GM12878 (cell line): ENCODE measurements around the gene S100A4. TPM values are rescaled to one million over a fixed set of nuclear protein-coding genes. Genes with fewer than 3 reads are reported as not detected.

Experiments used
- ATAC-seq: fragments of 200-7000 bp; cut with Tn5 transposase; 3 replicates; pipeline ENCODE4 v1.9.1; 2020; ENCODE audit warnings: mild to moderate bottlenecking, moderate library complexity
- BruUV-seq: library from RNA; stranded (reverse); fragments of 400-500 nt; replicated peaks from 2 replicates; lab custom pipeline; 2021; lab: Mats Ljungman, UMichigan
- CTCF ChIA-PET: fragments of 300-600 bp; sonication (Branson Sonifier 250); formaldehyde crosslinking; extraction: SDS; loops from one replicate; lab custom pipeline; 2021; ENCODE audit warnings: inconsistent platforms; lab: Yijun Ruan, JAX
- POLR2A ChIA-PET: fragments of 350-600 bp; formaldehyde crosslinking; extraction: SDS; loops from one replicate; lab custom pipeline; 2021; ENCODE audit warnings: inconsistent platforms; lab: Charles Lee
- RAD21 ChIA-PET: fragments of 300-600 bp; sonication (Branson Sonifier 250); formaldehyde crosslinking; loops from one replicate; lab custom pipeline; 2023; ENCODE audit warnings: antibody characterized with exemption; ENCODE audit not compliant: unreplicated experiment; lab: Charles Lee
- SMC1A ChIA-PET: fragments of 300-600 bp; sonication (Branson Sonifier 250); formaldehyde crosslinking; loops from one replicate; lab custom pipeline; 2023; ENCODE audit not compliant: unreplicated experiment, uncharacterized antibody; lab: Charles Lee
- DNase-seq: peaks from one replicate; pipeline ENCODE4 v3.0.0-alpha.2; 2011; ENCODE audit warnings: low read depth, low spot score
- FAIRE-seq: peaks from 3 replicates; lab custom pipeline; 2011; peaks lifted over from hg19 to GRCh38; lab: Jason Lieb, UNC
- H2AFZ ChIP-seq: 2 replicates; pipeline ENCODE4 v1.6.0; 2011; ENCODE audit warnings: low read depth, low read length, control low read depth; ENCODE audit not compliant: control insufficient read depth
- H3K27ac ChIP-seq: 2 replicates; pipeline ENCODE4 v1.5.1; 2011; ENCODE audit warnings: control low read depth; ENCODE audit not compliant: control insufficient read depth, insufficient read depth
- H3K27me3 ChIP-seq, 2 experiments: replicated peaks in 1 of 2; 2 replicates each; pipeline versions ENCODE4 v1.6.0 to v1.6.1; 2011; ENCODE audit warnings: low read length in 1 of 2; ENCODE audit not compliant: control insufficient read depth in 2 of 2, insufficient read depth in 2 of 2
- H3K36me3 ChIP-seq, 2 experiments: 2 replicates each; pipeline ENCODE4 v1.5.1; 2011; ENCODE audit warnings: low read length in 1 of 2; ENCODE audit not compliant: control insufficient read depth in 2 of 2, insufficient read depth in 2 of 2
- H3K4me1 ChIP-seq: 2 replicates; pipeline ENCODE4 v1.6.1; 2011; ENCODE audit warnings: mild to moderate bottlenecking, low read length, moderate library complexity, mixed read lengths; ENCODE audit not compliant: control insufficient read depth, insufficient read depth
- H3K4me2 ChIP-seq: 2 replicates; pipeline ENCODE4 v1.6.0; 2011; ENCODE audit warnings: control low read depth; ENCODE audit not compliant: control insufficient read depth, insufficient read depth
- H3K4me3 ChIP-seq: fragments of 200-600 bp; sonication (generic); 2 replicates; pipeline ENCODE4 v1.5.1; 2016
- H3K79me2 ChIP-seq: 2 replicates; pipeline ENCODE4 v1.6.0; 2011; ENCODE audit warnings: low read length; ENCODE audit not compliant: control insufficient read depth, insufficient read depth
- H3K9ac ChIP-seq: 2 replicates; pipeline ENCODE4 v1.8.0; 2011; ENCODE audit warnings: low read length, control low read depth, mixed read lengths; ENCODE audit not compliant: control insufficient read depth, insufficient read depth
- H3K9me3 ChIP-seq: replicated peaks from 3 replicates; pipeline ENCODE4 v1.5.1; 2011; ENCODE audit warnings: mild to moderate bottlenecking, low read length; ENCODE audit not compliant: control insufficient read depth, insufficient read depth
- H4K20me1 ChIP-seq: 2 replicates; pipeline ENCODE4 v1.6.0; 2011; ENCODE audit not compliant: control insufficient read depth, insufficient read depth
- IKZF1 ChIP-seq: fragments of 450-650 bp; conservative IDR thresholded peaks from 2 replicates; pipeline ENCODE4 v1.6.1; 2017; ENCODE audit warnings: antibody characterized with exemption, mild to moderate bottlenecking
- IKZF2 ChIP-seq, 2 experiments: fragments of 450-650 bp; IDR thresholded peaks; 2 replicates each; pipeline ENCODE4 v1.6.1; 2017; ENCODE audit warnings: mild to moderate bottlenecking in 2 of 2, moderate library complexity in 2 of 2
- RCOR1 ChIP-seq: conservative IDR thresholded peaks from 2 replicates; pipeline ENCODE4 v1.6.1; 2012; ENCODE audit warnings: low read depth, low read length, improper control_type of control experiment
- RUNX3 ChIP-seq: IDR thresholded peaks from 2 replicates; pipeline ENCODE4 v1.6.1; 2012; ENCODE audit warnings: low read length, inconsistent platforms
- SPI1 ChIP-seq: IDR thresholded peaks from 2 replicates; pipeline ENCODE4 v1.6.1; 2011; ENCODE audit warnings: low read depth, mild to moderate bottlenecking, low read length, moderate library complexity, borderline replicate concordance; ENCODE audit not compliant: insufficient read depth
- ZNF622 ChIP-seq: fragments of 450-650 bp; IDR thresholded peaks from 2 replicates; pipeline ENCODE4 v1.6.1; 2017; ENCODE audit warnings: mild to moderate bottlenecking, inconsistent platforms
- WGBS: methylation state at CpG from one replicate; pipeline ENCODE4 v1.1.6; 2016; ENCODE audit warnings: low lambda C conversion rate; ENCODE audit not compliant: insufficient replicate concordance, insufficient coverage; ENCODE audit errors: missing lambda C conversion rate; 5-methylcytosine and 5-hydroxymethylcytosine counted together
- in situ Hi-C: fragments of 300-500 bp; cut with MboI; formaldehyde crosslinking; loops from 9 replicates; pipeline ENCODE4 v1.14.3; 2018; ENCODE audit warnings: mixed read lengths
- intact Hi-C: fragments of 100-400 bp; cut with micrococcal nuclease; formaldehyde crosslinking; loops from one replicate; pipeline ENCODE4 v1.14.2; 2022; ENCODE audit not compliant: unreplicated experiment
- polyA plus RNA-seq, 11 experiments: library from polyadenylated mRNA; depleted of rRNA in 4 of 11; unstranded in 6 of 11; stranded (reverse) in 5 of 11; fragments of >200 nt; fragmentation: Nextera tagmentation in 4 of 11; fragmentation: Illumina TruSeq in 1 of 11; extraction: Ambion mirVana in 4 of 11; extraction: Trizol in 1 of 11; gene quantifications; 1 replicate in 1 of 11; 2 replicates in 10 of 11; pipeline versions ENCODE4 v1.2.1 to v1.2.3, GENCODE V29; 2011 to 2016; ENCODE audit warnings: inconsistent platforms in 2 of 11, missing spikeins in 2 of 11, low read depth in 1 of 11
- total RNA-seq, 4 experiments: library from RNA; depleted of rRNA in 3 of 4; stranded (reverse); fragments of >200 nt in 3 of 4; fragmentation: Illumina TruSeq in 1 of 4; extraction: Trizol in 1 of 4; gene quantifications; 2 replicates each; pipeline versions ENCODE4 v1.2.1 to v1.2.3, GENCODE V29; 2013 to 2021

The S100A4 gene
- total and polyA plus RNA-seq, 10 of the 15 experiments (the other 5 are each of a cell fraction or from before 2014, with no cell fraction given) = 4.3 to 104 (median 27.3) TPM

DNA sequence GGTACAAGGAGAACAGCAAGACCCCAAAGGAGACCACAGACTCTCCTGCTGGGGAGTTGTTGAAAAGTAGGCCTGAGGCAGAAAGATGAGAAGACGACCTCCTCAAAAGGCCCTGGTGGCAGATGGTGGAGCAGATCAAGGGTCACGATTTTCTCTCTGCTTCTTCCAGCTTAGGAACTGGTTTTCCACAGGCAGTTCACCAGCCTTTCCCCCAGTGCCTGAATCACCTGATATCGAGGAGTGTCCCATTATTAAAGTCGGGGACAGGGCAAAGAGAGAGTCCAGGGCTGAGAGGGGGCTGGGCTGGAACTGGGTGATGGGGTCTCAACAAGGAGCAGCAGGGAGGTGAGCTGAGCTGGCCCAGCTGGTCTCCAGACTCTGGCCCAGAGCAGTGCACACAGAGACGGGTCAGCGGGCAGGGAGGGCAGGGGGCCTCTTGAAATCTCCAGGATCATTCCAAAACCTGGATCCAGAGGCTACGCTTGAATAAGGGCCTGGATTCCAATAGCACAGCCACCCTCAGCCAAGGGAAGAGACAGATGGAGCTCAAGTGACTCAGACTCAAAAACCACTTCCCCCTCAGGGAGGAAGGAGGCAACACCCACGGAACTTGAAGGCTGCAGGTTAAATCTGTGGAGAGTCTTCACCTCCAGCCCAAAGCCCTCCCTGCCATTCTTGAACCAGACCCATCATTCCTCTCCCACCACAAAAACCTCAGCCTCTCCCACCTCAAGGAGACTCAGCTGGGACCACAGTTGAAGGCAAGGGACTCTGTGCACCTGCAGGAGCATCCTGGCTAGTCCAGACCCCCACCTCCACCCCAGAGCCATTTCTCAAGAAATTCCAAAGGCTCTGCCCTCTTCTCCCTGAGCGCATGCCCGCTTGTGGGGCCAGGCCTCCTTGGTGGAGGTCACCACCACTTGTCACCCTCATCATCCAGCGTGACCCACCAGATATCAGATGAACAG, 4.9 kb downstream of the S100A4 start, which contains the start of gene S100A5:
TSS of gene S100A5 (minus strand) at position 541 of the 968 bp plus-strand sequence. CDS start 743 bp downstream, outside the sequence.
- Histone ChIP-seq H3K27ac (no peak within 1 kb of the TSS), H3K4me3 (no peak within 1 kb of the TSS), H3K4me2 (no peak within 1 kb of the TSS)

More for the DNA sequence above, 4.9 kb downstream of the S100A4 start, which contains the start of gene S100A5:
- H3K36me3 ChIP-seq = no peaks in the 10 kb centered on the region
- no peaks in the 10 kb centered on the region for H3K27me3 ChIP-seq
- H4K20me1 ChIP-seq = no peaks in the 10 kb centered on the region
- POLR2A ChIA-PET = interaction anchor here (0.6 to 0.8 kb wide), 3 partner anchors 11 to 120 kb away, joined by 3 read pairs; no protein-coding TSS in a partner anchor
- peaks cover 30% of the 10 kb centered on the region for H3K4me1 ChIP-seq
- no peaks in the 10 kb centered on the region for H3K9me3 ChIP-seq
- RAD21 ChIA-PET = interaction anchor here (0.9 to 1.4 kb wide), 3 partner anchors 12 to 27 kb away, joined by 3 to 5 read pairs (median 3); no protein-coding TSS in a partner anchor
- peak; percentile 31 for FAIRE-seq
- in situ Hi-C loops = no loop called here
- ATAC-seq = no peak
- peak within 1 kb of the TSS; percentile 69 for H2AFZ ChIP-seq
- CTCF ChIA-PET = interaction anchor here (0.6 to 1.6 kb wide), 8 partner anchors 8 to 86 kb away, joined by 3 to 9 read pairs (median 4); partner anchors contain the start of genes S100A13 and S100A2
- WGBS = 50% methylated on average over 11 of the region's 11 CpGs
- no peak for DNase-seq
- H3K9ac ChIP-seq = no peak within 1 kb of the TSS
- peak; percentile 52 for TF ChIP-seq IKZF1
- TF ChIP-seq RCOR1 = no peak
- no peak for TF ChIP-seq ZNF622
- TF ChIP-seq SPI1 = peak; percentile 73
- TF ChIP-seq IKZF2 (IDR thresholded peaks at IDR 0.05) = 0 out of 4 replicates have a peak, but pooled peaks of 1 of the 2 experiments have one; percentile 15
- peak; percentile 59 for TF ChIP-seq RUNX3
- H3K79me2 ChIP-seq = no peaks in the 10 kb centered on the region
- no TSS peak for BruUV-seq
- intact Hi-C loops = no loop called here
- SMC1A ChIA-PET = interaction anchor here (0.6 to 2.3 kb wide), 5 partner anchors 9 to 26 kb away, joined by 3 to 8 read pairs (median 3); no protein-coding TSS in a partner anchor
